GM12878 (cell line): ENCODE results near the gene ZNF527. TPM values are rescaled to one million over a fixed set of nuclear protein-coding genes. Genes with fewer than 3 reads are reported as not detected.

Source experiments
- CEBPB ChIP-seq, 2 experiments: fragments of 150-350 bp in 1 of 2; IDR thresholded peaks; 2 replicates each; pipeline ENCODE4 v1.6.1; 2012 to 2014; ENCODE audit warnings: low read depth in 2 of 2, low read length in 2 of 2, borderline replicate concordance in 1 of 2, inconsistent platforms in 1 of 2
- CEBPZ ChIP-seq: fragments of 150-350 bp; IDR thresholded peaks from 2 replicates; pipeline ENCODE4 v1.6.1; 2016; ENCODE audit warnings: low read depth, low read length
- CHD1 ChIP-seq: IDR thresholded peaks from 2 replicates; pipeline ENCODE4 v1.6.1; 2012; ENCODE audit warnings: low read depth, low read length, improper control_type of control experiment
- CREB1 ChIP-seq: IDR thresholded peaks from 2 replicates; pipeline ENCODE4 v1.6.1; 2012; ENCODE audit warnings: low read depth, mild to moderate bottlenecking, inconsistent platforms
- EED ChIP-seq: sonication (generic); IDR thresholded peaks from 2 replicates; pipeline ENCODE4 v1.6.1; 2016; ENCODE audit warnings: antibody characterized with exemption, low read depth
- ETV6 ChIP-seq, 2 experiments: fragments of 450-650 bp in 1 of 2; IDR thresholded peaks in 1 of 2; conservative IDR thresholded peaks in 1 of 2; 2 replicates each; pipeline ENCODE4 v1.6.1; 2014; ENCODE audit warnings: antibody characterized with exemption in 1 of 2, borderline replicate concordance in 1 of 2, low read depth in 1 of 2, mild to moderate bottlenecking in 1 of 2, moderate library complexity in 1 of 2
- FOS ChIP-seq: IDR thresholded peaks from 3 replicates; pipeline ENCODE4 v1.6.1; 2011; ENCODE audit warnings: borderline replicate concordance; ENCODE audit not compliant: insufficient read length; ENCODE audit errors: extremely low read depth
- FOXM1 ChIP-seq: IDR thresholded peaks from 2 replicates; pipeline ENCODE4 v1.6.1; 2012; ENCODE audit warnings: low read depth, mild to moderate bottlenecking, inconsistent platforms, low read length, moderate library complexity
- GABPA ChIP-seq: IDR thresholded peaks from 2 replicates; pipeline ENCODE4 v1.6.1; 2014; ENCODE audit warnings: antibody characterized with exemption, low read depth, mild to moderate bottlenecking, inconsistent platforms
- GATAD2B ChIP-seq: fragments of 450-650 bp; conservative IDR thresholded peaks from 2 replicates; pipeline ENCODE4 v1.6.1; 2017; ENCODE audit warnings: low read depth, mild to moderate bottlenecking, moderate library complexity
- HDGF ChIP-seq: fragments of 450-650 bp; IDR thresholded peaks from 2 replicates; pipeline ENCODE4 v1.6.1; 2016; ENCODE audit warnings: antibody characterized with exemption
- IKZF2 ChIP-seq, 2 experiments: fragments of 450-650 bp; IDR thresholded peaks; 2 replicates each; pipeline ENCODE4 v1.6.1; 2017; ENCODE audit warnings: mild to moderate bottlenecking in 2 of 2, moderate library complexity in 2 of 2
- KLF5 ChIP-seq: fragments of 450-650 bp; IDR thresholded peaks from 2 replicates; pipeline ENCODE4 v1.6.1; 2014; ENCODE audit warnings: mild to moderate bottlenecking; ENCODE audit not compliant: partially characterized antibody
- MTA2 ChIP-seq: fragments of 450-650 bp; IDR thresholded peaks from 2 replicates; pipeline ENCODE4 v1.6.1; 2016; ENCODE audit warnings: low read depth, mild to moderate bottlenecking, moderate library complexity
- MYB ChIP-seq: fragments of 150-350 bp; IDR thresholded peaks from 2 replicates; pipeline ENCODE4 v1.6.1; 2014; ENCODE audit warnings: mild to moderate bottlenecking, low read depth, low read length, borderline replicate concordance
- MYC ChIP-seq: IDR thresholded peaks from 2 replicates; pipeline ENCODE4 v1.6.1; 2011; ENCODE audit warnings: mild to moderate bottlenecking, low read length, moderate library complexity, inconsistent platforms; ENCODE audit not compliant: insufficient read depth, insufficient replicate concordance, insufficient read length, severe bottlenecking
- NFIC ChIP-seq: IDR thresholded peaks from 2 replicates; pipeline ENCODE4 v1.6.1; 2012; ENCODE audit warnings: low read depth, mild to moderate bottlenecking, inconsistent platforms, low read length, moderate library complexity
- NFXL1 ChIP-seq: fragments of 450-650 bp; IDR thresholded peaks from 2 replicates; pipeline ENCODE4 v1.6.1; 2017; ENCODE audit warnings: antibody characterized with exemption, mild to moderate bottlenecking, borderline replicate concordance
- NFYB ChIP-seq: IDR thresholded peaks from 2 replicates; pipeline ENCODE4 v1.6.1; 2011; ENCODE audit warnings: low read depth, mild to moderate bottlenecking, low read length, improper control_type of control experiment, moderate library complexity; ENCODE audit not compliant: insufficient read depth
- POLR2AphosphoS2 ChIP-seq: IDR thresholded peaks from 2 replicates; pipeline ENCODE4 v1.6.1; 2011; ENCODE audit warnings: low read depth, mild to moderate bottlenecking, low read length, improper control_type of control experiment, moderate library complexity
- RFX5 ChIP-seq: IDR thresholded peaks from 2 replicates; pipeline ENCODE4 v1.6.1; 2011; ENCODE audit warnings: low read depth, low read length, improper control_type of control experiment
- RUNX3 ChIP-seq: IDR thresholded peaks from 2 replicates; pipeline ENCODE4 v1.6.1; 2012; ENCODE audit warnings: low read length, inconsistent platforms
- SMC3 ChIP-seq: IDR thresholded peaks from 2 replicates; pipeline ENCODE4 v1.6.1; 2011; ENCODE audit warnings: low read length, improper control_type of control experiment, borderline replicate concordance
- SRF ChIP-seq, 2 experiments: IDR thresholded peaks; 2 replicates each; pipeline ENCODE4 v1.6.1; 2011; ENCODE audit warnings: low read depth in 2 of 2, low read length in 2 of 2, mild to moderate bottlenecking in 1 of 2, moderate library complexity in 1 of 2
- STAT1 ChIP-seq: fragments of 450-650 bp; conservative IDR thresholded peaks from 2 replicates; pipeline ENCODE4 v1.6.1; 2014; ENCODE audit warnings: antibody characterized with exemption, mild to moderate bottlenecking
- STAT3 ChIP-seq: IDR thresholded peaks from 2 replicates; pipeline ENCODE4 v1.6.1; 2011; ENCODE audit warnings: low read depth, low read length, improper control_type of control experiment
- TAF1 ChIP-seq: IDR thresholded peaks from 2 replicates; pipeline ENCODE4 v1.6.1; 2011; ENCODE audit warnings: mild to moderate bottlenecking, low read depth, low read length, borderline replicate concordance
- ZSCAN29 ChIP-seq: fragments of 450-650 bp; IDR thresholded peaks from 2 replicates; pipeline ENCODE4 v1.6.1; 2017; ENCODE audit warnings: mild to moderate bottlenecking, moderate library complexity
- polyA plus RNA-seq, 11 experiments: library from polyadenylated mRNA; depleted of rRNA in 4 of 11; unstranded in 6 of 11; stranded (reverse) in 5 of 11; fragments of >200 nt; fragmentation: Nextera tagmentation in 4 of 11; fragmentation: Illumina TruSeq in 1 of 11; extraction: Ambion mirVana in 4 of 11; extraction: Trizol in 1 of 11; gene quantifications; 1 replicate in 1 of 11; 2 replicates in 10 of 11; pipeline versions ENCODE4 v1.2.1 to v1.2.3, GENCODE V29; 2011 to 2016; ENCODE audit warnings: inconsistent platforms in 2 of 11, missing spikeins in 2 of 11, low read depth in 1 of 11
- total RNA-seq, 4 experiments: library from RNA; depleted of rRNA in 3 of 4; stranded (reverse); fragments of >200 nt in 3 of 4; fragmentation: Illumina TruSeq in 1 of 4; extraction: Trizol in 1 of 4; gene quantifications; 2 replicates each; pipeline versions ENCODE4 v1.2.1 to v1.2.3, GENCODE V29; 2013 to 2021
- TF ChIP-seq, protein P1 (sequence below): IDR thresholded peaks from 2 replicates; pipeline ENCODE4 v1.6.1; 2012; ENCODE audit warnings: low read depth, low read length, improper control_type of control experiment

The ZNF527 gene
- total and polyA plus RNA-seq, 10 of the 15 experiments (the other 5 are each of a cell fraction or from before 2014, with no cell fraction given), result 2.0 to 5.6 (median 3.6) TPM

DNA sequence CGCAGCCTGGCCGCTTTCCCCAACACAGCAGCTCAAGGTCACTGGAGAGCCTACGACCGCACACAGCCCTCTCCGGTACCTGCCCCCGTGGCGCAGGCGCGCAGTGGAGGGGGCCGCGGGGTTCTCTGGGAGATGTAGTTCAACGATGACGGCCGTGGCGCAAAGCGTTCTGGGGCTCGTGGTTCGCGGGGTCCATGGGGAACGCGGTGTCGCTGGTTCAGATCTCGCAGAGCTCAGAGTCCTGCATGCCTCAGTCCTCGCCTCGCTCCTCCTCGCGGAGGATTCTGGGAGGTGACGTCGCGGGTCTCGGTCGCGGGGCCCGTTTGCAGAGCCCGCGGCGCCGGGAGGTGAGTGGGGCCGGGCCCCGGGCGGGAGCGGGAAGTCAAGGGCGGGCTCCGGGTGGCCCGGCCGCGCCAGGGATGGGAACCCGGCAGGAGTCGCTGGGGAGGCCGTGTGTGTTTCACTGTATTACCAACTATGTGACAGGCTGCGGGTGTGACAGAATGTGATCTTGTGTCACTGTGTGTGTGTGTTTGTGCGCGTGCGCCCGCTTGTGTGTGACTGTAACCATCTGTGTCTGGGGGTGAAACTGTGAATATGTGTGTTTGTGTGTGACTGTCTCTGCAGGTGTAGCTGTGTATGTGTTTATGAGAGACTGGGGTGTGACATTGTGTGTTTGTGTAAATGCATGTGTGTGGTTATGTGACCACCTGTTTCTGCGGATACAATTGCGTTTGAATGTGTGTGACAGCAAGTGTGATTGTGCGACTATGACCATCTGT lies at the start of gene ZNF527 (continued):
- TF ChIP-seq TAF1, result 0 out of 2 replicates have a peak, but pooled peaks have one; percentile 63
- TF ChIP-seq FOXM1, result no peak
- TF ChIP-seq NFIC, result no peak
- TF ChIP-seq CREB1, result peak; percentile 94
- no peak for TF ChIP-seq GATAD2B
- no peak for TF ChIP-seq STAT3
- no peak for TF ChIP-seq KLF5
- TF ChIP-seq MYC, result no peak
- TF ChIP-seq CEBPZ, result no peak
- TF ChIP-seq SRF (IDR thresholded peaks at IDR 0.05; ENCODE audit: low read depth in 2 of 2, low read length in 2 of 2), result no peak
- TF ChIP-seq FOS, result no peak
- TF ChIP-seq NFYB, result no peak
- 0 out of 2 replicates have a peak, but pooled peaks have one; percentile 57 for TF ChIP-seq GABPA
- TF ChIP-seq, protein P1, sequence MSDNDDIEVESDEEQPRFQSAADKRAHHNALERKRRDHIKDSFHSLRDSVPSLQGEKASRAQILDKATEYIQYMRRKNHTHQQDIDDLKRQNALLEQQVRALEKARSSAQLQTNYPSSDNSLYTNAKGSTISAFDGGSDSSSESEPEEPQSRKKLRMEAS, result peak; percentile 82
- TF ChIP-seq CEBPB (IDR thresholded peaks at IDR 0.05; ENCODE audit: borderline replicate concordance in 1 of 2, low read depth in 2 of 2, low read length in 2 of 2), result no peak
- 0 out of 2 replicates have a peak, but pooled peaks have one; percentile 13 for TF ChIP-seq STAT1
- no peak for TF ChIP-seq EED
- no peak for TF ChIP-seq NFXL1
- TF ChIP-seq RUNX3, result peak; percentile 59; the same call in 1 of the 2 replicates
- TF ChIP-seq HDGF, result peak; percentile 63; the same call in 1 of the 2 replicates
- TF ChIP-seq IKZF2 (IDR thresholded peaks at IDR 0.05), result 0 out of 4 replicates have a peak, but pooled peaks of 1 of the 2 experiments have one; percentile 9
- TF ChIP-seq ETV6 (conservative IDR thresholded peaks at IDR 0.05 in 1 of 2, IDR thresholded peaks at IDR 0.05 in 1 of 2; ENCODE audit: borderline replicate concordance in 1 of 2, low read depth in 1 of 2), result no peak
- TF ChIP-seq POLR2AphosphoS2, result peak; percentile 86
- TF ChIP-seq CHD1, result no peak
- no peak for TF ChIP-seq SMC3
- TF ChIP-seq MTA2, result no peak
- peak; percentile 15; the same call in 1 of the 2 replicates for TF ChIP-seq RFX5
- TF ChIP-seq MYB, result no peak
- TF ChIP-seq ZSCAN29, result no peak
